ENCODE measurements around the gene LHFPL3. TPM values are rescaled to one million over a fixed set of nuclear protein-coding genes. Genes with fewer than 3 reads are reported as not detected.
A peak's percentile ranks its signal among the peaks of the same experiment; 100 is the strongest.

Gene LHFPL3
- total RNA-seq, 1 donor from 2014 or later = not detected

DNA sequence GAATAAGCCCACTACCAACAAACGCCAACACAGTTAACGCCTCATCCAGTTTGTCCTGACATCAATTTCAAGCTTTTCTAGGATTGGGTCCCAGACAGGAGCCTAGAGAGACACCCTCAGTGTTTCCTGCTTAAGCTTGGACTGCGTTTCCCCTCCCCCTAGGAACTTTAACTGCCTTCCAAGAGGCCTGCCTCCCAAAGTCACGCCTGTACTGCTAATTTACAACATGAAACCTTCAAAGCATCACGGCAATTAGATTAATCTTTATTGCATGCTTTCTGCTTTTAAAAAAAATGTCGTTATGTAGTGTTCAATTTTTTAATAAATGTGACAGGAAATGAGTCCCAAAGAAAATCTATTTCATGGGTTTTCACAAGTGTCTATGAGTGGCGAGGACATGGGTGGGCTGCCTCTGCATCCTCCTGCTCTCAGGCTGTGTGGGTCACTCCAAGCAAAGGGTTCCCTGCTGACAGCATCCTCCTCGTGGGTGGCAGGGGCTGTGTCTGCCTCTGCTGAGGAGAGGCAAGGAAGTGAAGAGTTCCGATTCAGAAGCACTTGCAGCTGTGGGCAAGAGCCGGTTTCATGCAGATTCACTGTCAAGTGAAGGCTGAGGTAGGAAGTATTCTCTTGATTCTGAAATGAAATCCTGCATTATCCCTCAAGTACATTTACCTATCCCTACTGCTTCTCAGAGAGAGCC, 492.6 kb downstream of the LHFPL3 start:
- TF ChIP-seq, protein P1, sequence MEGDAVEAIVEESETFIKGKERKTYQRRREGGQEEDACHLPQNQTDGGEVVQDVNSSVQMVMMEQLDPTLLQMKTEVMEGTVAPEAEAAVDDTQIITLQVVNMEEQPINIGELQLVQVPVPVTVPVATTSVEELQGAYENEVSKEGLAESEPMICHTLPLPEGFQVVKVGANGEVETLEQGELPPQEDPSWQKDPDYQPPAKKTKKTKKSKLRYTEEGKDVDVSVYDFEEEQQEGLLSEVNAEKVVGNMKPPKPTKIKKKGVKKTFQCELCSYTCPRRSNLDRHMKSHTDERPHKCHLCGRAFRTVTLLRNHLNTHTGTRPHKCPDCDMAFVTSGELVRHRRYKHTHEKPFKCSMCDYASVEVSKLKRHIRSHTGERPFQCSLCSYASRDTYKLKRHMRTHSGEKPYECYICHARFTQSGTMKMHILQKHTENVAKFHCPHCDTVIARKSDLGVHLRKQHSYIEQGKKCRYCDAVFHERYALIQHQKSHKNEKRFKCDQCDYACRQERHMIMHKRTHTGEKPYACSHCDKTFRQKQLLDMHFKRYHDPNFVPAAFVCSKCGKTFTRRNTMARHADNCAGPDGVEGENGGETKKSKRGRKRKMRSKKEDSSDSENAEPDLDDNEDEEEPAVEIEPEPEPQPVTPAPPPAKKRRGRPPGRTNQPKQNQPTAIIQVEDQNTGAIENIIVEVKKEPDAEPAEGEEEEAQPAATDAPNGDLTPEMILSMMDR (IDR thresholded peaks at IDR 0.05; ENCODE audit: insufficient read depth, low read length, severe bottlenecking) = no peak
- Histone ChIP-seq H3K27me3 (ENCODE audit: control insufficient read depth, insufficient read depth, low read length) (no peaks in the 10 kb centered on the region), H3K4me3 (ENCODE audit: low read depth, low read length) (no peak overlapping the region), H3K36me3 (ENCODE audit: control insufficient read depth, insufficient read depth, low read length) (no peaks in the 10 kb centered on the region)
- no peak for DNase-seq (ENCODE audit: low read depth)
- FAIRE-seq = peak; percentile 52

DNA sequence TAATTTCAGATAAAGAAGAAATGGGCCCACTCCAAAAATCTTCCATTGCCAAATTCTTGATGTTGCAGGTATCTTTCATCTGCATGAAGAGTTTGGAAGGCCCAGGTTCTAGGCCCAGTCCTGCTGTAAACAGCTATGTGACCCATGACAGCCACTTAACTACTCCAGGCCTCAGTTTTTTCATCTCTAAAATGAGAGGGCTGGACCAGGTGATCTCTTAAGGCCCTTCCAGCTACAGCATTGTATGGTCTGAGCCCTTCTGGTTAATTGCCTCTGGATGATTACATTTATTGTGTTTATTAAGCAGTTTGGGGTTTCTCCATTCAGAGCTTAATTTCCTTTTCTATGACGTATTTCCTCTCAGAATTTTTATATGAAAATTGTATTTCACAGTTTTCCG, 494.8 kb downstream of the LHFPL3 start:
- FAIRE-seq (no peak), DNase-seq (ENCODE audit: low read depth) (no peak)
- Histone ChIP-seq H3K27me3 (ENCODE audit: control insufficient read depth, insufficient read depth, low read length) (no peaks in the 10 kb centered on the region), H3K4me3 (ENCODE audit: low read depth, low read length) (no peak overlapping the region), H3K36me3 (ENCODE audit: control insufficient read depth, insufficient read depth, low read length) (no peaks in the 10 kb centered on the region)
- TF ChIP-seq, protein P1 (IDR thresholded peaks at IDR 0.05; ENCODE audit: insufficient read depth, low read length, severe bottlenecking) = no peak

DNA sequence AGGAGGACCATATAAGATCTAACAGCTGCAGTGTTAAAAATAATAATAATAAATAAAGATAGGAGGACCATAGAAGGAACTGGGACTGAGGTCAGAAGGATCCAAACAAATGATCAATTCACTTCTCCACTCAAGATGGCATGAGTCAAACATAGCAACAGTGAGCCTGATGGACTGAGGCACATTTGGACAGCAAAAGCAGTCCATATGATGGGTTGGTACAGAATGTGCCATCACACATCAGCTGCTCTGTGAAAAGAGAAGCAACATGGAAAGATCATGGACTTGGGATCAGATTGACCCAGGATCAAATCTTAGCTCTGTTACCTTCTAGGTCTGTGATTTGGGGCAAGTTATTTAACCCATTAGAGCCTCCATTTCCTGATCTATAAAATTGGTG, 496.7 kb downstream of the LHFPL3 start:
- Histone ChIP-seq H3K36me3 (ENCODE audit: control insufficient read depth, insufficient read depth, low read length) (no peaks in the 10 kb centered on the region), H3K27me3 (ENCODE audit: control insufficient read depth, insufficient read depth, low read length) (no peaks in the 10 kb centered on the region), H3K4me3 (ENCODE audit: low read depth, low read length) (no peak overlapping the region)
- FAIRE-seq (peak; percentile 13), DNase-seq (ENCODE audit: low read depth) (no peak)
- TF ChIP-seq, protein P1 (IDR thresholded peaks at IDR 0.05; ENCODE audit: insufficient read depth, low read length, severe bottlenecking) = no peak

DNA sequence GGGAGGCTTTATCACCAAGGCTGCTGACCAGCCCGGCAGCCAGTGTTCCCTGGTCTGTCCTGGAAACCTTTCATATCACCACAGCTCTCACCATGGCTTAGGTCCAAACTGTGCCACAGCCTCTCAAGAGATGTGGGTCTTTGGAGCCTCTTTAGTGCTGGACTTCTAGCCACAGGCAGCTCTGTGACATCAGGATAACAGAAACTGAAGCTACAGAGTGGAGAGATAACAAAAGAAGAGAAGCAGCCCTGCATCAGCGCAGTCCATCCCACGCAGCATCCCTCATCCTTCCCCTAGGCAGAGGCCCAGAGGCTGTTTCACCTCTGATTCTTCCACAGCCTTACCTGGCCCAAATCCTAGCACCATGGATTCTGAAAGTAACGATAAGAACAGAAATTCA, 497.7 kb downstream of the LHFPL3 start:
- no peaks in the 10 kb centered on the region for H3K36me3 ChIP-seq (ENCODE audit: control insufficient read depth, insufficient read depth, low read length)
- DNase-seq (ENCODE audit: low read depth) (no peak), FAIRE-seq (no peak)
- TF ChIP-seq, protein P1 (IDR thresholded peaks at IDR 0.05; ENCODE audit: insufficient read depth, low read length, severe bottlenecking) = no peak
- H3K4me3 ChIP-seq (ENCODE audit: low read depth, low read length) = no peak overlapping the region
- H3K27me3 ChIP-seq (ENCODE audit: control insufficient read depth, insufficient read depth, low read length) = no peaks in the 10 kb centered on the region

DNA sequence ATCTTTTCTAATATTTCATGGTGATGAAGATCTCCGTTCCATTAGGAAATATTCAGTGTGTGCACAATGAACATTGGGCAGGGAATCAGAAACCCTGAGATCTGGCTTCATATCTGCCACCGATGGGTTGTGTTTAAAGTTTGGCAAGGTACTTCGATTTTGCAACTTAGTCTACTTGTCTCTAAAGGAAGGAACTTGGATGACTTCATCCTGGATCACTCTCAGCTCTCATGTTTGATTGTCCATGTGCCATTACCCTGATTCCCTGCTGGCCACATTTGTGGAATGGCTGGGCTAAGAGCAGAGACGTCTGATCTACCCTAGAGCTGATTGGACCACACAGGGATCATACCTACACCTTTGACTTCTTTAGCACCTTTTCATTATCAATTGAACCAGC, 508.6 kb downstream of the LHFPL3 start:
- peak; percentile 13 for FAIRE-seq
- Histone ChIP-seq H3K27me3 (ENCODE audit: control insufficient read depth, insufficient read depth, low read length) (peaks cover 1% of the 10 kb centered on the region), H3K36me3 (ENCODE audit: control insufficient read depth, insufficient read depth, low read length) (no peaks in the 10 kb centered on the region), H3K4me3 (ENCODE audit: low read depth, low read length) (no peak overlapping the region)
- TF ChIP-seq, protein P1 (IDR thresholded peaks at IDR 0.05; ENCODE audit: insufficient read depth, low read length, severe bottlenecking) = no peak
- DNase-seq (ENCODE audit: low read depth) = no peak

Measured in bronchial epithelial cell (primary cell).